Activated naive CD4-positive, alpha-beta T cell treated with anti-CD3 and anti-CD28 coated beads, Interleukin-2, amount 50 U/mL, for 72 hours (primary cell): ENCODE results near the gene SLC22A24. TPM values are rescaled to one million over a fixed set of nuclear protein-coding genes. Genes with fewer than 3 reads are reported as not detected.

ENCODE experiments used
- total RNA-seq, 2 donors: library from RNA; stranded (reverse); gene quantifications; one replicate each; pipeline ENCODE4 v1.2.3, GENCODE V29; 2022

The SLC22A24 gene
- total RNA-seq, 2 donors from 2014 or later: not detected

Other genes starting within 250 kb of the SLC22A24 start
- gene CHRM1, start 222.9 kb downstream of the SLC22A24 start, total RNA-seq: not detected
- not detected for gene SLC22A6, start 159.3 kb downstream of the SLC22A24 start, total RNA-seq
- not detected for gene SLC22A8, start 128.4 kb downstream of the SLC22A24 start, total RNA-seq
- gene SLC22A25, start 99.4 kb upstream of the SLC22A24 start, total RNA-seq: not detected
- not detected for gene SLC22A9, start 225.6 kb upstream of the SLC22A24 start, total RNA-seq